Omental fat pad (tissue), 4 donors: ENCODE measurements around the gene MOV10L1. TPM values are rescaled to one million over a fixed set of nuclear protein-coding genes. Genes with fewer than 3 reads are reported as not detected.

ENCODE experiments used
- ATAC-seq: fragments of 150-250 bp; one replicate; pipeline ENCODE4 v1.9.1; 2016; ENCODE audit warnings: mild to moderate bottlenecking, moderate library complexity; ENCODE audit not compliant: low FRiP score
- DNase-seq: peaks from one replicate; pipeline ENCODE4 v3.0.0-alpha.2; 2019; ENCODE audit warnings: low spot score
- CTCF ChIP-seq, 3 donors: fragments of 450-650 bp; IDR thresholded peaks; one replicate each; pipeline ENCODE4 v1.5.1; 2016 to 2017; ENCODE audit warnings: antibody characterized with exemption in 3 of 3, mild to moderate bottlenecking in 3 of 3, moderate library complexity in 2 of 3
- total RNA-seq, 4 donors: library from RNA; depleted of rRNA; stranded (reverse); fragments of >200 nt; gene quantifications; one replicate each; pipeline ENCODE4 v1.1.0, GENCODE V29; 2016

The MOV10L1 gene
- total RNA-seq, 4 donors from 2014 or later = 0.36 to 2.5 (median 0.97) TPM

GRCh38 chr22:50199251-50199721 is 109.5 kb downstream of the MOV10L1 start:
- ATAC-seq (no peak), DNase-seq (no peak)
- TF ChIP-seq CTCF (IDR thresholded peaks at IDR 0.05) = no peak

GRCh38 chr22:50199829-50200460 is 110.1 kb downstream of the MOV10L1 start:
- ATAC-seq (peak; percentile 12), DNase-seq (no peak)

GRCh38 chr22:50200461-50201190 is 110.8 kb downstream of the MOV10L1 start, which contains the start of gene SELENOO:
TSS of gene SELENOO (plus strand) at chr22:50201011. CDS start at chr22:50201037, 26 bp downstream.
- no peak for TF ChIP-seq CTCF (IDR thresholded peaks at IDR 0.05)
- ATAC-seq (peak; percentile 81), DNase-seq (peak; percentile 70)

More at GRCh38 chr22:50199829-50200460, 110.1 kb downstream of the MOV10L1 start:
- TF ChIP-seq CTCF (IDR thresholded peaks at IDR 0.05) = no peak

- TF ChIP-seq CTCF (IDR thresholded peaks at IDR 0.05) = no peak
- ATAC-seq (peak; percentile 29), DNase-seq (no peak)
Measured at GRCh38 chr22:50201191-50202129, 111.7 kb downstream of the MOV10L1 start.

- DNase-seq (no peak), ATAC-seq (no peak)
- no peak for TF ChIP-seq CTCF (IDR thresholded peaks at IDR 0.05)
Measured at GRCh38 chr22:50202130-50202666, 112.4 kb downstream of the MOV10L1 start.

GRCh38 chr22:50203288-50203687 is 113.5 kb downstream of the MOV10L1 start:
- no peak for TF ChIP-seq CTCF (IDR thresholded peaks at IDR 0.05)
- ATAC-seq (no peak), DNase-seq (no peak)
